Activated gamma-delta T cell treated with anti-CD3 and anti-CD28 coated beads, Interleukin-2, amount 50 U/mL, for 16 hours (primary cell): ENCODE results near the gene RRAGD.

Source experiments
- DNase-seq: peaks from one replicate; pipeline ENCODE4 v3.0.0-alpha.2; 2020; ENCODE audit warnings: low read depth

Gene RRAGD

GRCh38 chr6:89375427-89376267 is 36.4 kb downstream of the RRAGD start:
- peak; percentile 55 for DNase-seq

GRCh38 chr6:89372506-89372901 is 39.6 kb downstream of the RRAGD start:
- no peak for DNase-seq

DNA sequence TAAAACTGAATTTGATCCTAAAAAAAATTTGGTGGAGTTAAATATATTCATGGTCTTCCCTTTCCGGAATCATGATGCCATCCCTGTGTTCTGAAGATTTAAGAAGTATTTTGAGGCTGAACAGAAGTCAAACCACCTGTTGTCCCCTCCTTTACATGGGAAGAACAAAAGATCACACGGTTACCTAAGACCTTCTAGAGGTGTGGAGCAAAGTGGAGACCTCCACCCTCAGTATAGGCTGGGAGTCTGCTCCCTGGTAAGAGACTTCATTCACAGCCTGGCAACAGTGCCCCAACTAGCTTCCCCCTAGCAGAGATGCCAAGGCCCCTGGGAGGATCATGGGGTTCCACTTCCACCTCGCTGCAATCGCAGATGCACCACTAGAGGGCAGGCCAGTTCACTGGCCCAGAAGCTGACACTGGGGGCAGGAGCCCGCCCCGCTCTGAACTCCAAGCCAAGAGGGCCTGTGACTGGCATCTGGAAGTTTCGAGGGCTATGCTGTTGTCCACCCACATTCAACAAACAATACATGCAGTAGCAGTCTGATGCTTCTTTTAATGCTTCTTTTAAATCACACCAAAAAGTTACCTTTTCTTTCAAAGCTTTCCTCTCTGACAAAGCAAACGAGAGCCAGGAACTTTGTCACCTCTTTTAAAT is 40.1 kb downstream of the RRAGD start:
- DNase-seq: peak; percentile 74

GRCh38 chr6:89368999-89369398 is 43.1 kb downstream of the RRAGD start:
- DNase-seq: no peak

DNA sequence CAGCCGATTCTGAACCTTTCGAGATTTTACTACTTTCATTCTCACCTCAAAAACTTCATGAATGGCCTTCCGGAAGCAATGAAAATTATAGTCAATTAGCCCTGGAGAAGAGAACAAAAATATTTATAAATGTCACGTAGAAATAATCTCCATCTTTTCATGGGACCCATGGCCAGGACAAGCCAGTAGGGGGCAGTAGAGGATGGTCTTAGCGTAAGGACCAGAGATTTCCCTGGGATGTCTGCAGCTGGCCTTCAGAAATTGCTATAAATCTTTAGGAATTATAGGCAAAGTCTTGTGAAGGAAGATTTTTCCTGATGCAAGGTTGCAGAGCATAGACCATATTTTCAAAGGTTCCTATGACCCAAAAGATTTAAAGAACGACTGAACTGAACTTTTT is 44.0 kb downstream of the RRAGD start:
- peak; percentile 26 for DNase-seq

- DNase-seq: no peak
Observed at GRCh38 chr6:89364586-89364985, 47.5 kb downstream of the RRAGD start.

DNA sequence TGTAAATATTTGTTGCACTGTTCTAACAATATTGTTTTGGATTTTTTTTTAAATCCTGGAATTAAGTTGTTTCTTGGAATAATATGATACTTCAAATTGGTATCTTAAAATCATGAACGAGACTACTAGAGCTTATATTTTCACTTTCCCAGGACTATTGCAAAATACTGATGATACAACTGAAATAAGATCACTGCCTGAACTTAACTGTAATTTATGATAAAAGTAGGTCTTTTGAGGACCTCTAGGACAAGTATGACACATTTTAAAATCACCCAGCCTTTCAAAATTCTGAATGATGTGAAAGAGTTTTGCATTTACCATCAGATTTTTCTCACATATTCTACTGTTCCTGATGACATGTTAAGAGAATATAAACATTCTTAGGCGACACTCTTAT is 50.9 kb downstream of the RRAGD start:
- DNase-seq: no peak

GRCh38 chr6:89360415-89360999 is 51.6 kb downstream of the RRAGD start:
- DNase-seq: no peak

GRCh38 chr6:89359561-89359960 is 52.5 kb downstream of the RRAGD start:
- DNase-seq: no peak

DNA sequence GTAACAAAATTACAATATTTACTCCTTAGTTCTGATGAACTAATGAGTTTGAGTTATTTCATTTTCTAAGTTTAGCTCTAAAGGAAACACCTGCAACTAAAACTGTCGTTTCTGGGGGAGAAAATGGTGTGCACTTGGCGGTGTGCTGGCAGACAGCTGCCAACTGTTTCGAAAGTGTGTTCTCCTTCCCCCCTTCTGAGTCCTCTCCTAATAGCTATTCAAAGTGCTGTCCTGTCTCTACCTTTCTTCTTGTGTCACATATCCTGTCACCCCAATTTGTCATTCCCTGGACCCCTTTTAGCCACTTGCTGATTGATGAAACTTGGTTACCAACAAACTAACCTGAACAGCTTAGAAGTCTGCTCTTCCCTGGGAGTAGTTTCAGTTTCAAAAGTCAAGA is 54.7 kb downstream of the RRAGD start:
- DNase-seq: no peak

DNA sequence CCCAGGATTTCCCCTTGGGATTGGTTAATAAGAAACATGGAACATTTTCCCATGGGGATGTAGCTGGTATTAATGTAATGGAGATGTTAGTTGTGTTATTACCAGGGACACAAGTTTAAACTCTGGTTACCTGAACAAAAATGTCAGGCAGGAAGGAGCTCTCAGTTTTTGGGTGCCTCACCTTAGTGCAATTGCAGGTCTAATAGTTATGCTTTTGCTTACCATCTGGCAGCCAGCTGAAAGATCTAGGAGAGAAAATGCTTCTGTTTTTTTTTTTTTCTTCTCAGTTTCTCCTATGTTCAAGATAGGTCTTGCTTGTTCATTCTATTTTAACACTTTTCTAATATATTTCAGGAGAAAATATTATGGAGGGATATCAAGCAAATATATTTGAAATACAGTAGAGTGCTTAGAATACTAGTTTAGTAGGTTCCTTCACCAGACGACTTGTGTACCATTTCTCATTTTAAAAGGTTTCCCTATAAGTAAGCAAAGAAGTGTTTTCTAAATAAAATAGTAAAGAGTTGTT is 55.4 kb downstream of the RRAGD start:
- no peak for DNase-seq

GRCh38 chr6:89355511-89356194 is 56.4 kb downstream of the RRAGD start:
- DNase-seq: no peak

DNA sequence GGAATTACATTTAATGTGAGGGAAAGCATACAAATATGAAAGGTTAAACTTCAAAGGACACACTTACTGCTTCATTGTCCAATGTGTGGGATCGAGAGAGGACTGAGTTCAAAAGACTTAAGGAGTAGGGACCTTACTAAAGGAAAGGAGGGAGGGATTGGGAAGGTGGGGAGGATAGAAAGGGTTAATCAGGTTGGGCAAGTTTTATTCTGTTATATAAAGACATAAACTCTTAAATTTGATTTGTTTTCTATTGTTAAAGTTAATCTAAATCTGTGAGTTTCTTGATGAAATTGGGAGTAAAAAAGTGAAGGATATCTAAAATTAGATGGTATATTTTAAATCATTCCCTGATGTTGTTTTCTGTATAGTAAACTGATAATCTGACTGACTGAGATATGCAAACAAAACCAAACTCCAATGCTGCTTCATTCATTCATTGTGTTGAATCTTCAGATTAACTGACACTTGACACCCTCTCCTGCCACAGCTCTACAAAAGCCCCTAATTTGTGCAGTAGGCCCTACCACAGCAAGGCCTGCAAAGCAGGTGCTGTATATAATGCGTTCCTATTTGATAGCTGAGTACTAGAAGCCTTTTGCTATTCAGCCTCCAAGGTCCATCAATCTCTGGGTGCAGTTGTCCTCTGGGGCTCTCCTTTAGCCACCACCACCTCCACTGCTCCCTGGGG is 58.2 kb downstream of the RRAGD start:
- DNase-seq: no peak

GRCh38 chr6:89353118-89353556 is 58.9 kb downstream of the RRAGD start:
- DNase-seq: no peak

DNA sequence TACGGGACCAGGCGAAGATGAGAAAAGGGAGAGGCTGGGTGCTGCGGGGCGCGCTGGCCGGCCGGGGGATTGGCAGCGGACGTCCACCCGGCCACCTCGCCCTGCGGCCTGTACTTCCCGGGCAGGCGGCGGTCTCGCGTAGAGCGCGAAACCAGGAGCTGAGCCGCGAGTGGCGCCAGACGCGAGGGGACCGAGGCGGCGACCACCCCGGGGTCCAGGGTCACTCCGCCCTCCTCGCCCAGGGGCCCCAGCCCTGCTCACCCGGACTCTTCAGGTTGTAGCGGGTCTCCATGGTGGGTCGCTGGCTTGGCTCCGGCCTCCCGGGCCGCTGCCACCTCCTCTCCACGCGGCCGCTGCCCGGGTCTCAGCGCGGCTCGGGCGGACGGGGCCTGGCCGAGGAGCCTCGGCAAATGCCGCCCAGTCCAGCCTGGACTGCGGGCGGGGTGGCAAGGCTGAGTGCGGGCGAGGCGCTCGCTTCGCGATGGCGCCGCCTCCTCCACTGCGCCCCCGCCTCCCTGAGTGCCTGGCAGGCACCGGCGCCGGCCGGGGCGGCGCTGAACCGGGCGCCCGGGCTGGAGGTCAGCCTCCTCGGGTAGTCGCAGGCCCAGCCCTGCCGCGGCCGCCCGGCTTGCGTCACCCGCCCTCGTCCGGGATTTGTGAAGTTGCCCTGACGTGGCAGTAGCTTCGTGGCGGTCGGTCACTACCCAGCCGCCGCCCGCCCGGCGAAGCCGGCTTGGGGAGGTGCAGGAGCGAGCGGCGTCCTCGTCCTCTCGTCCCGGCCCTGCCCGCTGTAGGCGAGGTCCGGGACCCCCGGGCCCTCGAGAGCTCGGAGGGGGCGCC is 59.6 kb downstream of the RRAGD start, which contains the start of gene UBE2J1:
TSS of gene UBE2J1 (minus strand) at position 445 of the 840 bp plus-strand sequence. CDS start at position 292, 153 bp downstream.
- peak; percentile 65 for DNase-seq

GRCh38 chr6:89351671-89352277 is 60.3 kb downstream of the RRAGD start:
- DNase-seq: no peak

GRCh38 chr6:89350281-89350966 is 61.6 kb downstream of the RRAGD start:
- DNase-seq: no peak

GRCh38 chr6:89348372-89348771 is 63.7 kb downstream of the RRAGD start:
- no peak for DNase-seq

- no peak for DNase-seq
Observed at GRCh38 chr6:89347825-89348224, 64.2 kb downstream of the RRAGD start.

DNA sequence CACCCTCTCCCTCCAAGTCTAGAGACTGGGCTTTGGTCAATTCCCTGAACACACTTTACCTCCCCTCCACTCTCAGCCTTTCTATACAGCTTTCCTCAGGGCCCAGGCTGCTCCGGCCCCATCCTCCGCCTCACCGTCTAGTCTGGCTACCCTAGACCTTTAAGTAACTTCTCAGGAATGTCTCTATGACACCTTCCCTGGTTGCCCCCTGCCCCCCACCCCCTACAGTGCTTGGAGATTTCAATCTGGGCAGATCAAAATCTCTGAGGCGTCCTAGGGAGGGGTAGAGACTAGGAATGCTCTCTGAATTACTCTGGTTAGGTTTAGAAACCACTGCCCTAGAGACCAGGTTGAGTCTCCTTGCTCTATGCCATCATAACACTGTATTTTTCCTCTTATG is 65.6 kb downstream of the RRAGD start:
- DNase-seq: no peak
